Transverse colon (tissue), 4 donors: Measurements from ENCODE around the gene TBCB.

ENCODE experiments used
- EP300 ChIP-seq: sonication (generic); formaldehyde crosslinking; IDR thresholded peaks from one replicate; pipeline ENCODE4 v1.6.1; 2017; ENCODE audit warnings: antibody characterized with exemption, low read depth
- POLR2A ChIP-seq: fragments of 450-650 bp; IDR thresholded peaks from one replicate; pipeline ENCODE4 v1.6.1; 2016; ENCODE audit warnings: antibody characterized with exemption, mild to moderate bottlenecking, moderate library complexity
- POLR2AphosphoS5 ChIP-seq, 3 donors: sonication (generic); formaldehyde crosslinking; IDR thresholded peaks; one replicate each; pipeline ENCODE4 v1.6.1; 2016; ENCODE audit warnings: antibody characterized with exemption in 3 of 3
- TF ChIP-seq, protein P1 (sequence below), 5 experiments: fragments of 200-600 bp in 3 of 5; fragments of 450-650 bp in 2 of 5; sonication (generic) in 3 of 5; IDR thresholded peaks; 1 replicate in 2 of 5; 2 replicates in 3 of 5; pipeline ENCODE4 v1.5.1; 2016 to 2017; ENCODE audit warnings: antibody characterized with exemption in 5 of 5, inconsistent platforms in 3 of 5, mild to moderate bottlenecking in 2 of 5, moderate library complexity in 1 of 5

DNA sequence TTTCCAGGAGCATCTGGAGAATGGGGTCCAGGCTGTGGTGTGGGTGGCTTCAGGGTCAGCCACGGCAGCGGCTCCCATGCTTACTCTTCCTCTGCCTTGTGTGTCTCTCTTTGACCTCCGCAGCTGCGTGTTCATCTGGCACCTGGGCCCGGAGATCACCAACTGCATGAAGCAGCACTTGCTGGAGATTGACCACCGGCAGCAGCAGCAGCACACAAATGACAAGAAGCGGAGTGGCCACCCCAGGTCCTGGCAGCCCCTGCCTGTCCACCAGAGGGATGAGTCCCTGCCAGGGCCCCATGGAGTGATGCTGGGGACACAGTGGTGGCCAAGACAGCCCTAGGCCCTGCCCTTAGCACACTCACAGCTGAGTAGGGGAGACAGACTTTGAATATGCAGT lies 22.7 kb upstream of the TBCB start:
- no peak for TF ChIP-seq POLR2AphosphoS5 (IDR thresholded peaks at IDR 0.05)
- no peak for TF ChIP-seq POLR2A
- TF ChIP-seq, protein P1, sequence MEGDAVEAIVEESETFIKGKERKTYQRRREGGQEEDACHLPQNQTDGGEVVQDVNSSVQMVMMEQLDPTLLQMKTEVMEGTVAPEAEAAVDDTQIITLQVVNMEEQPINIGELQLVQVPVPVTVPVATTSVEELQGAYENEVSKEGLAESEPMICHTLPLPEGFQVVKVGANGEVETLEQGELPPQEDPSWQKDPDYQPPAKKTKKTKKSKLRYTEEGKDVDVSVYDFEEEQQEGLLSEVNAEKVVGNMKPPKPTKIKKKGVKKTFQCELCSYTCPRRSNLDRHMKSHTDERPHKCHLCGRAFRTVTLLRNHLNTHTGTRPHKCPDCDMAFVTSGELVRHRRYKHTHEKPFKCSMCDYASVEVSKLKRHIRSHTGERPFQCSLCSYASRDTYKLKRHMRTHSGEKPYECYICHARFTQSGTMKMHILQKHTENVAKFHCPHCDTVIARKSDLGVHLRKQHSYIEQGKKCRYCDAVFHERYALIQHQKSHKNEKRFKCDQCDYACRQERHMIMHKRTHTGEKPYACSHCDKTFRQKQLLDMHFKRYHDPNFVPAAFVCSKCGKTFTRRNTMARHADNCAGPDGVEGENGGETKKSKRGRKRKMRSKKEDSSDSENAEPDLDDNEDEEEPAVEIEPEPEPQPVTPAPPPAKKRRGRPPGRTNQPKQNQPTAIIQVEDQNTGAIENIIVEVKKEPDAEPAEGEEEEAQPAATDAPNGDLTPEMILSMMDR (IDR thresholded peaks at IDR 0.05): no peak
- TF ChIP-seq EP300: no peak
